Measurements from ENCODE around the gene MAP7.

The MAP7 gene

DNA sequence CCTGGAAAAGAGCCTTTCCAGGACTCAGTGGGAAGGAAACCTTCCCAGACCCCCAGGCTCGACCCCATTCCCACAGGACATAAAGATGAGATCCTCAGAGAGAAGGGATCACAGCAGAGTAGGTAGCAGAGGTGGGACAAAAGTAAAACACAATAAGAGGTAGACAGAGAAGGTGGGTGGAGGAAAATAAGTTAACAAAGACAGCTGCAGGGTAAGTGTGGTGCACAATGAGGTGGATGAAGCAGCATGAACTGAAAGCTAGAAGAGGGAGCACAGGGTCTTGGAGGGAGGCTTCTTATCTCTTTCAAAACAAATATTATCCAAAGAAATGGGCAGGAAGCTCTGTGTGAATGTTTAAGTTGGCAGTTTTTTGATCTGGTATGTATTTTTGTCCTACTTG is 14.0 kb upstream of the MAP7 start:
- no peak for DNase-seq (ENCODE audit: low read depth in 2 of 2)

- no peak for DNase-seq (ENCODE audit: low read depth in 2 of 2)
Measured at GRCh38 chr6:136563386-136564152, 13.3 kb upstream of the MAP7 start.

DNA sequence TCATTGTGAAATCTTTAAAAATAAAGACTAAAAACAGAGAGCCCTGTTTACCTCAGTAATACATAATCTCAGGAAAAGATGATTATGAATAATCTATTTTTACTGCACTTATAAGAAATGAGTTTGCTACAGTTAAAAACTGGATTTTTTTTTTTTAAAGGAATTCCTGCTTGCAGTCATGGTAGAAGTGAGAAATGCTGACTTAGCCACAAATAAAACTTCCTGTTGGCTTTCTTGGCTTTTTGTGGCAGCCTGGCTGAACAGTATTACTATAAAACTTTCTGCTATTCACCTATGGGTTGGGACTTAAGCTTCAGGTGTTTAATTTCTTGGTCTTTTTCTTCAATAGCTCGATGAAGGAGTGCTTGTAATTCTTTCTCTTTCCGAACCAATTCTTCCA is 12.0 kb upstream of the MAP7 start:
- DNase-seq (ENCODE audit: low read depth in 2 of 2), result no peak

- DNase-seq (ENCODE audit: low read depth in 2 of 2), result no peak
Measured at GRCh38 chr6:136553166-136553787, 3.1 kb upstream of the MAP7 start.

GRCh38 chr6:136552054-136552453 is 1.8 kb upstream of the MAP7 start:
- DNase-seq (ENCODE audit: low read depth in 2 of 2), result no peak

DNA sequence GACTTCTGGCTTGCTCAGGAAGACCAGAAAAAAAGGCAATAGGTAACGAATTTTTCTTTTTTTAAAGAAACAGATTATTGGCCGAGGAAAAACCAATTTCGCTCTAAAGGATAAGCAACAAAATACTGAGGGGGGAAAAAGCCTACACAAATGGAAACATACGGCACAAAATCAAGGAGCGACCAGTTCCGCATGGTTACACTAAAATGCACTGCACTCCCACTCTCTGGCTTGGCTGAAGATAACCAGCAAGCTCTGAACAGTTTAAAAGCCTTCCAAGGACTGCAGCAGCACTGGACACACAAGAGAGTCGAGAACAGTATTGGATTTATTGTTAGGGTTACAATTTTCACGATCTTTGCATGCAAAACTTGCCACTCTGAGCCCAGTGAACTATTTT is 881 bp upstream of the MAP7 start:
- no peak for DNase-seq (ENCODE audit: low read depth in 2 of 2)

- DNase-seq (ENCODE audit: low read depth in 2 of 2), result no peak
Measured at GRCh38 chr6:136550045-136550329, 235 bp downstream of the MAP7 start.

DNA sequence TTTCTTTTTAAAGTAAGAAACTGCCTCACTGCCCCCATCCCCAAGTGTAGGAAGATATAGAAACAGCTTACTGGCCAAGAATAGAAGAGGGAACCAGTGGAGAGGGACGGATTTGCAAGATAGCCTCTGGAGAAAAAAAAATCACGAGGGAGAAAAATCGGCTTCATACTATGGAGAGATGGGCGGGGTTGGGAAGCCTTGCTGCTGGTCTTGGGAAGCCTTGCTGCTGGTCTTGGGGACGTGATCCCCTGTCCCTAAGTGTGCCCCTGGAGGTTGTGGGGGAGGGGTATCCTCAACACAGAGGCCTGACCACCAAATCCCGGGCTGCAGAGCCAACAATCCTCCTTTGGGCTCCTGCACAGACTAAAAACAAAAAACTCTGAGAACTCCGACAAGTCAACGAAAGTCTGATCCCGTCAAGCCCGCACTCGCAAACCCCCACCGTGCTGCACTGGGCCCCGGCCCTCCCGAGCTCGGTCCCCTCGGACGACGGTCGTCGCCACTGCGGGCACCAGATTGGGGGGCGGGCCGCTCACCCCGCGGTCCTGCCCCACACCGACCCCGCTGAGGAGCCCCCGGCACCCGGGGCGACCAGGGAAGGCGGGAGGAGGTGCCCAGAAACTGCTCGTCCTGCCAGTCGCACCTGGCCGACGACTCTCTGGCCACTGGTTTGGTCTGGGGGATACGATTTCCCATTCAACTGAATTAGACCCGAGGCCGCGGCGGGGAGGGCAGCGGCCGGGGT is 750 bp downstream of the MAP7 start:
- DNase-seq (ENCODE audit: low read depth in 2 of 2), result no peak

DNA sequence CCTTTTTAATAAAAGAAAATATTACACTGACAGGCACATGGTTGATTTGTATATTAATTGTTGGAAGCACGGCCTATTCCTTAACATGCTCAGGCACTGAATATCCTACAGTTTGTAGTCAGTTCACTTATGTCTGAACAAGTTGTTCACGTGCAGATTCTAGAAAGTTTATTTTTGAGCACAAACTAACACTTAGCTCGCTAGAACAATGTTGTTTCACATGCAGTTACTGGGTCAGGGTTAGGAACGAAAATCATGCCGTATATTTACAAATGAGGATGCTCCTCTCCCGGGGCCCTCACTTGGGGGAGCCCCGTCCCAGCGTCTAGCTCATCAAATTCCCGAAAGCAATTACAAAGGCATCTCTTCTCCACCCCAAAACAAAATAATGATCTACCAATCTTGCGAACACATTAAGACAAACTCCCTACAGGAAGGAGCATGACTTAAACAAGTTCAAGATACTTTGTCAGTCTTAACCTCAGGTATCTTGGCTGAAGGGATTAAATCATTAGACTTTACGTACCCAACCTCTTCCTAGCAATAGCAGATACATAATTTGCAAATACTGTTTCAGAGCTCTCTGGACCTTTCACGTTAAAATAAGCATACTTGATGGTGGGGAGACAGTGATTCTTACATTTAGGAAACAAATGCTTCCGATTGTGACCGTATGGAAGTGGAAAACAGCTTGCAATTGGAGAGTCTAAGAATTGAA is 1.5 kb downstream of the MAP7 start:
- DNase-seq (ENCODE audit: low read depth in 2 of 2), result no peak

DNA sequence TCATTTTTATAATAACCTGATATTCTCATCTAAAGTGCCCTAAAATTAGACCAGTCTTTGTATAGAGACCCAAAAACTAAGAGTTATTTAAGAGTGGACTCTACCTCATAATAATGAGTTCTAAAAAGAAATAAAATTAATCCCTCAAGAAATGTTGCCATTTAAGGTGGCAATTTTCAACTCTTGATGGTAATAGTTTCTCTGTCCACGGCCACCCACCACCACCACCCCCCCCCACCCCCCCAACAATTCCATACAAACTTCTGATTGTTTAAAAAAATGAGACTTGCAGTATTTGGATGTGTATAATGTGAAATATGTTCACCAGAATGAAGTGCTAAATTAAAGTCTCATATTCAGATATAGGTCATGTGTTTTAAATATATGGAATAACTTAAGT is 2.4 kb downstream of the MAP7 start:
- DNase-seq (ENCODE audit: low read depth in 2 of 2), result no peak

DNA sequence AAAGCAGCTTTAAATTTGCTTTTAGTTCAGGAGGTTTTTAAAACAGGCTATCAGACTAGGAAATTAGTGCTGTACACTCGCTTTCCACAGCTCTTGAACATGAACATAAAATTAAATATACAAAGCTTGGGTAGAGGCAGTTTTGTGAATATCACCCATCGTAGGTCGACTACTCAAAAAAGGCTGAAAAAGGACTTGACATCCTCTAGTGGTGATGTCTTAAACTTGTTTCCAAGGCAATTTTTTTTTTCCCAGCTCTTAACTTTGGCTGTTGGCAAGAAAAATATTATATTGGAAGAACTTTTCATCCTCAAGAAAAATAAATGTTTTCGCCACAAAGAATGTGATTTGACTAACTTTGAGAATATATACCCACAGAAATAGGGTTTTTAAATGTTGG is 2.9 kb downstream of the MAP7 start:
- DNase-seq (ENCODE audit: low read depth in 2 of 2), result no peak

- no peak for DNase-seq (ENCODE audit: low read depth in 2 of 2)
Measured at GRCh38 chr6:136546331-136546730, 3.9 kb downstream of the MAP7 start.

DNA sequence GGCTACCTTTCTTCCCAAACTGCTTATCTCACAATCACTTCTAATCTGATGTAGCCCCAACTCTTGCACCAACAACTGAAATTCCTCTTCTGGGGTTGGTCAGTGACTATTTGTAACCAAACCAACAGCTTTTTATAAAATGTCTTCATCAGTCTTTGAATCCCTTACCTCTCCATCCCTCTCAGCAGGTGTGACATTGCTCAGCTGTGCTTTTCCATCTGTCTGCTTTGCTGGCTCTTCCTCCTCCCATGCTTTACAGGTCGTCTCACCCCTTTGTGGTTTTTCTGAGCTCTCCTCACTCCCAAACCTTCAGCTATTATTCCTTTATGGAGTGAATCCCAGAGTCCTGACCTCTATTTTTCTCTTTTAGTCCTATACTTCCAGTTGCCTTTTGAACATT is 5.9 kb downstream of the MAP7 start:
- DNase-seq (ENCODE audit: low read depth in 2 of 2), result no peak

- DNase-seq (ENCODE audit: low read depth in 2 of 2), result no peak
Measured at GRCh38 chr6:136541395-136541794, 8.8 kb downstream of the MAP7 start.

DNA sequence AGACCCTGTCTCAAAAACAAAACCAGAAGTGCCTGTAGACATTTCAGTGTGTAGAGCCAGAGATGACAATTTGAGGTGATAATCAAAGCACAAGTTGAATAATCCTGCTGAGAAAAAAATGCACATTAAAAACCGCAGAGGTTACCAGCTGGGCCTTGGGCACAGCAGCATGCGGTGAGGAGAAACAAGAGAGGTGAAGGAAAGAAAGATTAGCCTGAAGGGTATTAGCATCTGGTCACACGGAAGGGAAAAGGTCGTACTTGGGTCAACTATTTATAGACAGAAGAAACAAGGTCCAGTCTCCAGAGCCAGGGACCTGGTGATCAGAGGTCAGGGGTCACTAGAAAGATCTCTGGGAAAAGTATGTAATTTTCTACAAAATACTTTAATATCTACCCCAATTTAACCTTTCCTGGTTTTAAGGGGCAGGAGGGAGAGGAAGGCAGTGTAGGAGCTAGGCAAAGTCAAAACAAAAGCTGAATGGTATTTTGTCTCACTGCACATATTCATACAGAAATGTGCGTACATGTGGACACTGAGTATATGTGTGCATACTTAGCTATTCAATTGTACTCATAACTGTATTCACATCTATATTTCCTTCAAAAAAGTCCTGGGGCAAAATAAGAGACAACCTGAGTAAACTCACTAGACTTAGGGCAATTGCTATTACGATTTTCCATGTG is 10.1 kb downstream of the MAP7 start:
- DNase-seq (ENCODE audit: low read depth in 2 of 2), result no peak

DNA sequence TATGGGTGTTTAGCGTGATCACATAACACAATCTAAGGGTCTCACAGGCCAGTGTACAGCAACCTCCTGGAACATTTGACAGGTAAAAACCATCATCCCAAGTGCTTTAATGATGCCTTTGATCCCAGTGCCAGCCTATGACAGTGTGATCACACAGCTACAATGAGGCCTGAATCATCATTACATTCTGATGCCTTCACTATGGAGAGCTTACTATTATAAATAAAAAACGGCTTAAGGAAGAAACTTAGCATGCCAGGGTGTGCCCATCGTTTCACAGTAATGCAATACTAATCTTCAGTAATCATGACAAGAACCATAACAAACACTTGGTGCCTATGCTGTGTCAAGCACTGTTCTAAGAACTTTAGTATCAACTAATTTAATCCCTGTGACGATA is 11.4 kb downstream of the MAP7 start:
- no peak for DNase-seq (ENCODE audit: low read depth in 2 of 2)

GRCh38 chr6:136535880-136536650 is 14.2 kb downstream of the MAP7 start:
- no peak for DNase-seq (ENCODE audit: low read depth in 2 of 2)

DNA sequence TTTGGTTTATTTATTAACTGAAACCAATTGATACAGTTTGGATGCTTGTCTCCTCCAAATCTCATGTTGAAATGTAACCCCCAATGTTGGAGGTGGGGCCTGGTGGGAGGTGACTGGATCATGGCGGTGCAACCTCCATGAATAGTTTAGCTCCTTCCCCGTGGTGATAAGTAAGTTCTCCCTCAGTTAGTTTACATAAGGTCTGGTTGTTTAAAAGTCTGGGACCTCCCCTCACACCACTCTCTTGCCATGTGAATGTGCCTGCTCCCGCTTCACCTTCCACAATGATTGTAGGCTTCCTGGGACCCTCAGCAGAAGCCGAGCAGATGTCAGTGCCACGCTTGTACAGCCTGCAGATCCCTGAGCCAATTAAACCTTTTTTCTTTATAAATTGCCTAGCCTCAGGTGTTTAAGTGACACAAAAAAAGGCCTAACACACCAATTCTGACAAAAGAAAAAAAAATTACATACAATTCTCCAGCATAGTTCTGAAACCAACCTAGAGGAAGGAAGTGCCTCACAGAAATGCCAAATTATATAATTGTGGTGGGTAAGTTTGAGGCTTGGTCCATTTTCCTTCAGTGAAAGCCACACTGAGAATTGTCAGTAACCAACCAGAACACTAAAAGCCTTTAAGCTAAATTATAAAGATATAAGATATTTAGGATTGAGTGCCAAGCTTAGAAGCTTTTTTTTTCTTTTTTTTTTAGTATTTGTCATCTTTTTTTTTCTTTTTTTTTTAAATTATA is 15.0 kb downstream of the MAP7 start:
- no peak for DNase-seq (ENCODE audit: low read depth in 2 of 2)

DNA sequence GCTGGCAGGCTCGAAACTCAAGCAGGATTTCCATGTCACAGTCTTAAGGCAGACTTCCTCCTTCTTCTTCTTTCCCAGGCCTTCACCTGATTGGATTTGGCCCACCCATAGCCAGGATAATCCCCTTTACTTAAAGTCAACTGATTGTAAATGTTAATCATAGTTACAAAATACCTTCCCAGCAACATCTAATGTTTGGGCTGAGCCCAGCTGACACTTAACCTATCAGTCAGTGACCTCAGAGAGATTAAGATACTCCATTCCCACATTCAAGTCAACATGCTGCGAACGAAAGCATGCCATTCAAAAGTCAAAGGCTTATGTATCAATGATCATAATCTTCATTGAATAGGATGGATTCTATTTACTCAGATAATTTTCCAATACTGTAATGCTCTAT is 16.0 kb downstream of the MAP7 start:
- no peak for DNase-seq (ENCODE audit: low read depth in 2 of 2)

DNA sequence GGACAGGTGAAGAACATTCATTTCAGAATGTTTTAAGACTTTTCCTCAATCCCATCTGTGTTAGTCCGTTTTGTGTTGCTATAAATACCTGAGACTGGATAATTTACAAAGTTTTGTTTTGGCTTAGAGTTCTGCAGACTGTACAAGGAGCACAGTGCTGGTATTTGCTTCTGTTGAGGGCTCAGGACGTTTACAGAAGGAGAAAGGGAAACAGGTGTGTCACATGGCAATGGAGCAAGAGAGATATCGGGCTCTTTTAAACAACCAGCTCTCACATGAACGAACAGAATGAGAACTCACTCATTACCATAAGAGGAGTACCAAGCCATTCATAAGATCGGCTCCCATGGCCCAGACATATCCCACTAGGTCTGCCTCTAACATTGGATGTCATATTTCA is 16.7 kb downstream of the MAP7 start:
- DNase-seq (ENCODE audit: low read depth in 2 of 2), result no peak

DNA sequence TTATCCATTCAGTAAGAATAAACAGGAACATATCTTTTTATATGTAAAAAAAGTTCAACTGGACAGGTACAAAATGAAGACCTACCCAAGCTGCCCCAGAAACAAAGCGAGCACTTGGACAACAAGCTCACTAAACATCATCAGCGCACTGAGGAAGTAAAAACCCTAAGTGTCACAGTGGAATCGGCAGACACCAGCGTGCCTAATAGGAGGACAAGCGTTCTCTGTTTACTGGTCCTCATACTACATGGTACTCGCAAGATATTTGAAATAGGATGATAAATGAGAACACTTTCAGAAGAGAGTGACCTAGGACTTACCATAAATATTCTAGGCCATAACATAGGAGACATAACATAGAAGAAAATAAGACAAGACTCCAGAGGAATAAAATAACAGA is 18.2 kb downstream of the MAP7 start:
- DNase-seq (ENCODE audit: low read depth in 2 of 2), result no peak
